ENCODE data around the gene CERCAM.

GRCh38 chr9:128391956-128392301, 28.7 kb upstream of the CERCAM start:
- TF ChIP-seq CTCF (IDR thresholded peaks at IDR 0.05) (no peak), POLR2A (IDR thresholded peaks at IDR 0.05) (no peak)

All from breast epithelium (tissue), 3 donors.